H1 (cell line): ENCODE results near the gene PRKAR2A. TPM values are rescaled to one million over a fixed set of nuclear protein-coding genes. Genes with fewer than 3 reads are reported as not detected.

Experiments used
- CTCF ChIA-PET: fragments of 300-600 bp; sonication (Branson Sonifier 250); formaldehyde crosslinking; loops from one replicate; lab custom pipeline; 2021; ENCODE audit not compliant: partially characterized antibody; lab: Charles Lee
- POLR2A ChIA-PET: fragments of 300-600 bp; sonication (Branson Sonifier 250); formaldehyde crosslinking; loops from one replicate; lab custom pipeline; 2021; ENCODE audit warnings: inconsistent platforms; ENCODE audit not compliant: partially characterized antibody; lab: Charles Lee
- DNase-seq, 2 experiments: peaks; one replicate each; pipeline versions ENCODE4 v3.0.0 to v3.0.0-alpha.2; 2010 to 2022; ENCODE audit warnings: low spot score in 2 of 2, low read depth in 1 of 2, mixed read lengths in 1 of 2
- FAIRE-seq: peaks from 2 replicates; lab custom pipeline; 2011; peaks lifted over from hg19 to GRCh38; lab: Jason Lieb, UNC
- H2AFZ ChIP-seq: 2 replicates; pipeline ENCODE4 v1.8.1; 2012; ENCODE audit warnings: low read length, inconsistent platforms
- H2AK5ac ChIP-seq: 2 replicates; pipeline ENCODE4 v1.6.1; 2013; ENCODE audit warnings: low read depth, low read length
- H2BK120ac ChIP-seq: replicated peaks from 2 replicates; pipeline ENCODE3; 2013; ENCODE audit warnings: low read depth, low read length, inconsistent platforms
- H2BK12ac ChIP-seq: 2 replicates; pipeline ENCODE4 v1.6.1; 2013; ENCODE audit warnings: low read depth, low read length
- H2BK15ac ChIP-seq: 2 replicates; pipeline ENCODE4 v1.6.1; 2013; ENCODE audit warnings: low read length
- H2BK20ac ChIP-seq: 2 replicates; pipeline ENCODE4 v1.6.1; 2013; ENCODE audit warnings: low read length
- H2BK5ac ChIP-seq: 2 replicates; pipeline ENCODE4 v1.6.1; 2013; ENCODE audit warnings: low read depth, low read length
- H3K14ac ChIP-seq: 2 replicates; pipeline ENCODE4 v1.6.1; 2013; ENCODE audit warnings: inconsistent platforms; ENCODE audit not compliant: insufficient read length
- H3K18ac ChIP-seq: 2 replicates; pipeline ENCODE4 v1.6.1; 2013; ENCODE audit warnings: low read length; ENCODE audit errors: extremely low read depth
- H3K23ac ChIP-seq: 2 replicates; pipeline ENCODE4 v1.6.1; 2013; ENCODE audit warnings: inconsistent platforms; ENCODE audit not compliant: insufficient read length
- H3K23me2 ChIP-seq: 2 replicates; pipeline ENCODE4 v1.6.1; 2013; ENCODE audit warnings: low read depth, low read length
- H3K27ac ChIP-seq: 2 replicates; pipeline ENCODE4 v1.6.1; 2011; ENCODE audit warnings: low read depth, low read length, inconsistent platforms
- H3K27me3 ChIP-seq, 4 experiments: replicated peaks in 1 of 4; 1 replicate in 1 of 4; 2 replicates in 3 of 4; pipeline versions ENCODE4 v1.6.1 to v1.8.1; 2011 to 2013; ENCODE audit warnings: low read length in 3 of 4, mild to moderate bottlenecking in 3 of 4, inconsistent platforms in 2 of 4, mixed read lengths in 2 of 4, moderate library complexity in 1 of 4; ENCODE audit not compliant: control insufficient read depth in 3 of 4, insufficient read depth in 3 of 4; ENCODE audit errors: extremely low read depth in 1 of 4
- H3K36me3 ChIP-seq, 4 experiments: 2 replicates each; pipeline versions ENCODE4 v1.6.1 to v1.8.1; 2011 to 2013; ENCODE audit warnings: mild to moderate bottlenecking in 4 of 4, low read length in 3 of 4, moderate library complexity in 2 of 4, control low read depth in 1 of 4, inconsistent platforms in 1 of 4; ENCODE audit not compliant: insufficient read depth in 4 of 4, control insufficient read depth in 2 of 4
- H3K4ac ChIP-seq: replicated peaks from 2 replicates; pipeline ENCODE3; 2013; ENCODE audit warnings: low read length, low read depth, mixed read lengths, inconsistent platforms; ENCODE audit not compliant: insufficient read length
- H3K4me1 ChIP-seq, 4 experiments: replicated peaks in 1 of 4; 1 replicate in 1 of 4; 2 replicates in 3 of 4; pipeline versions ENCODE4 v1.6.1 to v1.8.1; 2011 to 2013; ENCODE audit warnings: low read length in 3 of 4, inconsistent platforms in 2 of 4, mixed read lengths in 1 of 4; ENCODE audit not compliant: insufficient read depth in 4 of 4, control insufficient read depth in 3 of 4
- H3K4me2 ChIP-seq, 2 experiments: 2 replicates each; pipeline versions ENCODE4 v1.6.1 to v1.8.1; 2011 to 2013; ENCODE audit warnings: low read depth in 2 of 2, low read length in 2 of 2, control low read depth in 1 of 2, inconsistent platforms in 1 of 2, mild to moderate bottlenecking in 1 of 2; ENCODE audit not compliant: insufficient read depth in 1 of 2
- H3K4me3 ChIP-seq, 4 experiments: fragments of 200-600, 300-600 bp in 1 of 4; sonication (generic), shearing (Covaris generic), sonication (Bioruptor Twin) in 1 of 4; 2 replicates each; pipeline versions ENCODE4 v1.5.1 to v1.8.1; 2011 to 2016; ENCODE audit warnings: low read length in 4 of 4, low read depth in 3 of 4, control low read depth in 2 of 4, inconsistent platforms in 2 of 4, mild to moderate bottlenecking in 2 of 4, mixed read lengths in 1 of 4, moderate library complexity in 1 of 4; ENCODE audit not compliant: insufficient read depth in 2 of 4; ENCODE audit errors: extremely low read depth in 1 of 4
- H3K56ac ChIP-seq: replicated peaks from 2 replicates; pipeline ENCODE3; 2013; ENCODE audit warnings: low read depth, mild to moderate bottlenecking, mixed read lengths, low read length, inconsistent platforms; ENCODE audit not compliant: insufficient read length
- H3K79me1 ChIP-seq: 2 replicates; pipeline ENCODE4 v1.6.1; 2013; ENCODE audit warnings: low read depth, low read length, control low read depth
- H3K79me2 ChIP-seq, 2 experiments: 2 replicates each; pipeline versions ENCODE4 v1.6.1 to v1.8.1; 2012 to 2013; ENCODE audit warnings: low read length in 2 of 2, mild to moderate bottlenecking in 2 of 2, inconsistent platforms in 1 of 2; ENCODE audit not compliant: insufficient read depth in 2 of 2, control insufficient read depth in 1 of 2
- H3K9ac ChIP-seq, 4 experiments: replicated peaks in 1 of 4; 1 replicate in 1 of 4; 2 replicates in 3 of 4; pipeline versions ENCODE4 v1.6.1 to v1.8.1; 2011 to 2013; ENCODE audit warnings: low read depth in 3 of 4, low read length in 3 of 4, control low read depth in 2 of 4, mild to moderate bottlenecking in 2 of 4, moderate library complexity in 2 of 4, inconsistent platforms in 1 of 4; ENCODE audit errors: extremely low read depth in 1 of 4
- H3K9me3 ChIP-seq, 2 experiments: 2 replicates each; pipeline versions ENCODE4 v1.6.1 to v1.8.1; 2012 to 2013; ENCODE audit warnings: mild to moderate bottlenecking in 2 of 2, moderate library complexity in 2 of 2, control low read depth in 1 of 2, inconsistent platforms in 1 of 2, low read depth in 1 of 2, low read length in 1 of 2, mixed read lengths in 1 of 2; ENCODE audit not compliant: insufficient read depth in 2 of 2
- H4K20me1 ChIP-seq, 2 experiments: replicated peaks in 1 of 2; 2 replicates each; pipeline versions ENCODE3 to v1.8.1; 2011 to 2013; ENCODE audit warnings: inconsistent platforms in 2 of 2, low read length in 2 of 2, mild to moderate bottlenecking in 1 of 2; ENCODE audit not compliant: insufficient read depth in 2 of 2, control insufficient read depth in 1 of 2
- H4K5ac ChIP-seq: 2 replicates; pipeline ENCODE4 v1.6.1; 2013; ENCODE audit warnings: low read length, low read depth, mixed read lengths, inconsistent platforms; ENCODE audit not compliant: insufficient read length
- H4K8ac ChIP-seq: 2 replicates; pipeline ENCODE4 v1.8.0; 2013; ENCODE audit warnings: mild to moderate bottlenecking, moderate library complexity, low read length, inconsistent platforms; ENCODE audit not compliant: insufficient read depth; ENCODE audit errors: extremely low read depth
- H4K91ac ChIP-seq: replicated peaks from 2 replicates; pipeline ENCODE3; 2013; ENCODE audit warnings: low read length, mixed read lengths, inconsistent platforms; ENCODE audit not compliant: insufficient read length
- BACH1 ChIP-seq: IDR thresholded peaks from 2 replicates; pipeline ENCODE4 v1.6.1; 2012; ENCODE audit warnings: low read length, improper control_type of control experiment
- CBX5 ChIP-seq: fragments of 300-800, 300-1000 bp; sonication (generic); IDR thresholded peaks from 2 replicates; pipeline ENCODE4 v1.7.1; 2016; ENCODE audit warnings: antibody characterized with exemption, low read length, low read depth
- HDAC2 ChIP-seq, 2 experiments: fragments of 300-600 bp in 1 of 2; sonication (generic) in 1 of 2; IDR thresholded peaks; 2 replicates each; pipeline ENCODE4 v1.6.1; 2011 to 2012; ENCODE audit warnings: low read depth in 2 of 2, low read length in 2 of 2, mild to moderate bottlenecking in 2 of 2, moderate library complexity in 2 of 2, borderline replicate concordance in 1 of 2, inconsistent platforms in 1 of 2
- HDAC6 ChIP-seq: IDR thresholded peaks from one replicate; pipeline ENCODE4 v1.7.1; 2012; ENCODE audit warnings: low read depth, mild to moderate bottlenecking, inconsistent platforms, low read length, moderate library complexity
- JUND ChIP-seq: IDR thresholded peaks from 2 replicates; pipeline ENCODE4 v1.6.1; 2011; ENCODE audit warnings: mild to moderate bottlenecking, improper control_type of control experiment, low read length
- KDM4A ChIP-seq: IDR thresholded peaks from one replicate; pipeline ENCODE4 v1.7.1; 2012; ENCODE audit warnings: low read depth, mild to moderate bottlenecking, moderate library complexity, low read length, inconsistent platforms; ENCODE audit not compliant: severe bottlenecking
- PHF8 ChIP-seq: fragments of 200-600 bp; sonication (generic); conservative IDR thresholded peaks from 2 replicates; pipeline ENCODE4 v1.7.1; 2012; ENCODE audit warnings: low read depth, mild to moderate bottlenecking, inconsistent platforms, low read length, moderate library complexity
- SIRT6 ChIP-seq: IDR thresholded peaks from one replicate; pipeline ENCODE4 v1.7.1; 2012; ENCODE audit warnings: low read length, inconsistent platforms
- SIX5 ChIP-seq: IDR thresholded peaks from 2 replicates; pipeline ENCODE4 v1.6.1; 2011; ENCODE audit warnings: mild to moderate bottlenecking, low read depth, low read length
- SP4 ChIP-seq: IDR thresholded peaks from 2 replicates; pipeline ENCODE4 v1.6.1; 2012; ENCODE audit warnings: low read length, inconsistent platforms
- SRF ChIP-seq: IDR thresholded peaks from 2 replicates; pipeline ENCODE4 v1.6.1; 2011; ENCODE audit warnings: mild to moderate bottlenecking, low read depth, low read length, moderate library complexity
- TAF1 ChIP-seq: IDR thresholded peaks from 2 replicates; pipeline ENCODE4 v1.6.1; 2011; ENCODE audit warnings: mild to moderate bottlenecking, low read depth, low read length
- WGBS, 2 experiments: shearing (Covaris generic) in 1 of 2; methylation state at CpG; one replicate each; pipeline versions ENCODE4 v1.1.6 to v1.1.7; 2013 to 2015; ENCODE audit warnings: low lambda C conversion rate in 2 of 2, mixed read lengths in 2 of 2, inconsistent platforms in 1 of 2, low coverage in 1 of 2, missing lambda C conversion rate in 1 of 2; ENCODE audit not compliant: insufficient replicate concordance in 2 of 2, insufficient coverage in 1 of 2, insufficient read length in 1 of 2; ENCODE audit errors: extremely low coverage in 1 of 2, missing lambda C conversion rate in 1 of 2; 5-methylcytosine and 5-hydroxymethylcytosine counted together
- polyA plus RNA-seq, 7 experiments: library from polyadenylated mRNA; depleted of rRNA in 3 of 7; stranded (reverse) in 5 of 7; unstranded in 2 of 7; fragments of >200 nt in 5 of 7; fragments of 200-250 nt in 2 of 7; gene quantifications; 1 replicate in 5 of 7; 2 replicates in 1 of 7; 4 replicates in 1 of 7; pipeline versions ENCODE4 v1.2.1 to v1.2.3, GENCODE V29; 2011 to 2013; ENCODE audit warnings: missing spikeins in 2 of 7, mixed read lengths in 2 of 7
- total RNA-seq: library from RNA; stranded (reverse); fragmentation: NEBNext Ultra II Directional; extraction: Animal tissue kit (Norgen Biotek cat#: 25700); gene quantifications from 2 replicates; pipeline ENCODE4 v1.2.1, GENCODE V29; 2021
- TF ChIP-seq, protein P1 (sequence below): IDR thresholded peaks from 2 replicates; pipeline ENCODE4 v1.6.1; 2012; ENCODE audit warnings: low read length, inconsistent platforms
- TF ChIP-seq, protein P2 (sequence below): IDR thresholded peaks from 2 replicates; pipeline ENCODE4 v1.6.1; 2012; ENCODE audit warnings: inconsistent platforms

The PRKAR2A gene
- total and polyA plus RNA-seq, 2 of the 8 experiments (the other 6 are each of a cell fraction or from before 2014, with no cell fraction given) = 6.3 to 42.4 TPM

DNA sequence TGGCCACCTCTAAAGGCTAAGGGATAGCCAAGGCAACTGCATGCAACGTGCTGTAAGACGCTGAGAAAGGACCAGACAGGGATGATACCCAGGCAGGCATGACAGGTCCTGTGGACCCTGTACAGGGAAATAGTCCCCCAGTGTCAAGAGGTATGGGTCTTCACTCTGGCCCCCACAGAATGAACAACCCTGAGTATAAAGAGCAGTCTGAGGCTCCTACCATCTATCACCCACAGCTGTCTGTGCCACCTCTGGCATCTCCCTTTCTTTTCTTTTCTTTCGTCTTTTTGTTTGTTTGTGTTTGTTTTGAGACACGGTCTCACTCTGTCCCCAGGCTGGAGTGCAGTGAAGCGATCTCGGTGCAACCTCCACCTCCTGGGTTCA, 32.3 kb upstream of the PRKAR2A start:
- Histone ChIP-seq H3K79me1 (no peaks in the 10 kb centered on the region), H2BK120ac (no peak overlapping the region), H3K9ac (no peak overlapping the region), H4K20me1 (no peaks in the 10 kb centered on the region), H3K4me1 (no peaks in the 10 kb centered on the region), H3K36me3 (no peaks in the 10 kb centered on the region), H3K9me3 (no peaks in the 10 kb centered on the region), H3K56ac (no peak overlapping the region), H3K18ac (no peak overlapping the region), H2AK5ac (no peak overlapping the region), H3K79me2 (no peaks in the 10 kb centered on the region), H4K8ac (no peak overlapping the region; the same call in 1 of the 2 replicates), H2BK15ac (no peak overlapping the region), H3K23ac (no peak overlapping the region), H3K23me2 (no peaks in the 10 kb centered on the region), H3K4me3 (no peak overlapping the region), H2BK20ac (no peak overlapping the region), H2BK5ac (no peak overlapping the region), H2AFZ (no peak overlapping the region), H3K4me2 (no peak overlapping the region), H3K27ac (no peak overlapping the region), H3K4ac (no peak overlapping the region), H4K91ac (no peak overlapping the region), H2BK12ac (no peak overlapping the region), H4K5ac (no peak overlapping the region), H3K27me3 (no peaks in the 10 kb centered on the region), H3K14ac (no peak overlapping the region)
- CTCF ChIA-PET = interaction anchor here (1.5 kb wide), 1 partner anchor 140 kb away, joined by 3 read pairs; no protein-coding TSS in a partner anchor
- WGBS, 2 experiments = 94% methylated on average over 6 of the region's 6 CpGs; no CpG with 5 or more reads in 1 of the 2 experiments
- POLR2A ChIA-PET = no interaction called here
- no peak for DNase-seq
- TF ChIP-seq JUND (no peak), SIRT6 (no peak), HDAC2 (IDR thresholded peaks at IDR 0.05; ENCODE audit: borderline replicate concordance in 1 of 2, low read depth in 2 of 2, low read length in 2 of 2) (no peak), BACH1 (no peak), SP4 (no peak), HDAC6 (no peak), KDM4A (no peak), TAF1 (no peak), PHF8 (no peak), CBX5 (no peak), SIX5 (no peak), SRF (no peak)
- TF ChIP-seq, protein P1, sequence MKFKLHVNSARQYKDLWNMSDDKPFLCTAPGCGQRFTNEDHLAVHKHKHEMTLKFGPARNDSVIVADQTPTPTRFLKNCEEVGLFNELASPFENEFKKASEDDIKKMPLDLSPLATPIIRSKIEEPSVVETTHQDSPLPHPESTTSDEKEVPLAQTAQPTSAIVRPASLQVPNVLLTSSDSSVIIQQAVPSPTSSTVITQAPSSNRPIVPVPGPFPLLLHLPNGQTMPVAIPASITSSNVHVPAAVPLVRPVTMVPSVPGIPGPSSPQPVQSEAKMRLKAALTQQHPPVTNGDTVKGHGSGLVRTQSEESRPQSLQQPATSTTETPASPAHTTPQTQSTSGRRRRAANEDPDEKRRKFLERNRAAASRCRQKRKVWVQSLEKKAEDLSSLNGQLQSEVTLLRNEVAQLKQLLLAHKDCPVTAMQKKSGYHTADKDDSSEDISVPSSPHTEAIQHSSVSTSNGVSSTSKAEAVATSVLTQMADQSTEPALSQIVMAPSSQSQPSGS = no peak
- TF ChIP-seq, protein P2, sequence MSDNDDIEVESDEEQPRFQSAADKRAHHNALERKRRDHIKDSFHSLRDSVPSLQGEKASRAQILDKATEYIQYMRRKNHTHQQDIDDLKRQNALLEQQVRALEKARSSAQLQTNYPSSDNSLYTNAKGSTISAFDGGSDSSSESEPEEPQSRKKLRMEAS = no peak
- FAIRE-seq = no peak
